Hepatocyte (in vitro differentiated cells): ENCODE results near the gene SAXO2.

ENCODE experiments used
- EZH2 ChIP-seq: fragments of 200-600 bp; sonication (generic); IDR thresholded peaks from 2 replicates; pipeline ENCODE4 v1.6.1; 2016; ENCODE audit warnings: antibody characterized with exemption, mild to moderate bottlenecking, borderline replicate concordance
- TF ChIP-seq, protein P1 (sequence below): fragments of 200-600 bp; sonication (generic); IDR thresholded peaks from 2 replicates; pipeline ENCODE4 v1.5.1; 2016; ENCODE audit warnings: antibody characterized with exemption, mild to moderate bottlenecking; ENCODE audit not compliant: poor library complexity

DNA sequence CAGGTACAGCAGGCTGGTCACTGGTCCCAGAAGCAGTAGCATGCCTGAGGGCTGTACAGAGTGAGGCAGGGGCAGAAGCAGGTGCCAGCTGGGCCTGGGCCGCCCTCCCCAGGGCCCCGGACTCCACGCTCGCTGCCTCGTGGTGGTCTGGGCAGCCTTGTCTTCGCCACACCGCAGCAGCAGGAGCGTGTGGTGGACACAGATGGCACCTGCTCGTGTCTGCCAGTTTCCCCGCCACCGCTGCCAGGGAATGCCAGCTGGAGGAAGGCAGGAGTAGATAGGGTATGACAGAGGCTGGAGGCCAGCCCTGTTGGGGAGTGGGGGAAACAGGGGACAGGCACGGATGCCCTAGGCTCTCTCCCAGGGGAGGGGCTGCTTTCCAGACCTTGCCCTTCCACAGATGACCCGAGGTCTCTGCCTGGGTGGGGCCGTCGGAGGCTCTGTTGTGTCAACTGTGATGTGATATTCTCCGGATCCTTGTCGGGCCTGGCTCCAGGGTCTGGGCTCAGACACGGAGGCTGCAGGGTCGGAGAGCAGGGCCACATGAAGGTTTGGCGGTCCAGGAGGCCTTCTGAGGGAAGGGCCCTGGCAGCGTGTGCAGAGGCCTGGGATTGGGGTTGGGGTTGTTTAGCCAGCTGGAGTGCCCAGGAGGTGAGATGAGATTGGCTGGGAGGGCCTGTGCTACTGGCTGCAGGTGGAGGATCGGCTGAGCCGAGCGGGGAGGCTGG, 53.1 kb downstream of the SAXO2 start:
- TF ChIP-seq, protein P1, sequence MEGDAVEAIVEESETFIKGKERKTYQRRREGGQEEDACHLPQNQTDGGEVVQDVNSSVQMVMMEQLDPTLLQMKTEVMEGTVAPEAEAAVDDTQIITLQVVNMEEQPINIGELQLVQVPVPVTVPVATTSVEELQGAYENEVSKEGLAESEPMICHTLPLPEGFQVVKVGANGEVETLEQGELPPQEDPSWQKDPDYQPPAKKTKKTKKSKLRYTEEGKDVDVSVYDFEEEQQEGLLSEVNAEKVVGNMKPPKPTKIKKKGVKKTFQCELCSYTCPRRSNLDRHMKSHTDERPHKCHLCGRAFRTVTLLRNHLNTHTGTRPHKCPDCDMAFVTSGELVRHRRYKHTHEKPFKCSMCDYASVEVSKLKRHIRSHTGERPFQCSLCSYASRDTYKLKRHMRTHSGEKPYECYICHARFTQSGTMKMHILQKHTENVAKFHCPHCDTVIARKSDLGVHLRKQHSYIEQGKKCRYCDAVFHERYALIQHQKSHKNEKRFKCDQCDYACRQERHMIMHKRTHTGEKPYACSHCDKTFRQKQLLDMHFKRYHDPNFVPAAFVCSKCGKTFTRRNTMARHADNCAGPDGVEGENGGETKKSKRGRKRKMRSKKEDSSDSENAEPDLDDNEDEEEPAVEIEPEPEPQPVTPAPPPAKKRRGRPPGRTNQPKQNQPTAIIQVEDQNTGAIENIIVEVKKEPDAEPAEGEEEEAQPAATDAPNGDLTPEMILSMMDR: no peak
- TF ChIP-seq EZH2: no peak
